ENCODE measurements around the gene PNRC2.

- no peak for TF ChIP-seq POLR2A (IDR thresholded peaks at IDR 0.05; ENCODE audit: low read length)
- no peak for TF ChIP-seq GATA1 (IDR thresholded peaks at IDR 0.05; ENCODE audit: low read depth, low read length)
These were observed 49.8 kb downstream of the PNRC2 start for GRCh38 chr1:24009406-24009805.

Measured in erythroblast (primary cell).